ENCODE results near the gene UGT1A4. TPM values are rescaled to one million over a fixed set of nuclear protein-coding genes. Genes with fewer than 3 reads are reported as not detected.
"Not testable (repeated sequence)": the region's sequence is repeated elsewhere in the genome, so short reads cannot be mapped to it uniquely, and the experiment has no call there.

The UGT1A4 gene
- total and polyA plus RNA-seq, 12 donors = not detected

GRCh38 chr2:233712611-233713261 is 5.8 kb upstream of the UGT1A4 start, which contains the start of gene UGT1A5:
UGT1A5 (plus strand) TSS chr2:233712907; CDS start chr2:233712992, 85 bp downstream.
- no peaks in the 10 kb centered on the region for H3K9me3 ChIP-seq
- 80 to 81% methylated on average over 14 of the region's 14 CpGs for WGBS, 2 donors
- intact Hi-C loops (cut with DNase I) = no loop called here
- DNase-seq = no peak
- no peaks in the 10 kb centered on the region for H3K36me3 ChIP-seq
- H3K4me3 ChIP-seq = no peak within 1 kb of the TSS
- no peaks in the 10 kb centered on the region for H3K4me1 ChIP-seq
- no peak for TF ChIP-seq CTCF (IDR thresholded peaks at IDR 0.05)
- no peak for ATAC-seq
- H3K27me3 ChIP-seq = peaks cover 0 to 30% (median 18%) of the 10 kb centered on the region in 7 donors
- no peak within 1 kb of the TSS for H3K27ac ChIP-seq

GRCh38 chr2:233713262-233713615 is 5.3 kb upstream of the UGT1A4 start:
- intact Hi-C loops (cut with DNase I) = no loop called here
- 81 to 86% methylated on average over 7 of the region's 7 CpGs for WGBS, 2 donors
- ATAC-seq (no peak), DNase-seq (no peak)
- H3K27me3 ChIP-seq = peaks cover 0 to 29% (median 20%) of the 10 kb centered on the region in 7 donors
- no peak overlapping the region for H3K27ac ChIP-seq
- H3K9me3 ChIP-seq = no peaks in the 10 kb centered on the region
- H3K4me3 ChIP-seq = no peak overlapping the region
- H3K4me1 ChIP-seq = no peaks in the 10 kb centered on the region
- TF ChIP-seq CTCF (IDR thresholded peaks at IDR 0.05) = no peak
- no peaks in the 10 kb centered on the region for H3K36me3 ChIP-seq

- H3K27me3 ChIP-seq = peaks cover 0 to 29% (median 19%) of the 10 kb centered on the region in 7 donors
- no peaks in the 10 kb centered on the region for H3K36me3 ChIP-seq
- DNase-seq (no peak), ATAC-seq (no peak)
- no peak overlapping the region for H3K4me3 ChIP-seq
- no peak overlapping the region for H3K27ac ChIP-seq
- 68 to 77% methylated on average over 2 of the region's 2 CpGs for WGBS, 2 donors
- intact Hi-C loops (cut with DNase I) = no loop called here
- no peaks in the 10 kb centered on the region for H3K4me1 ChIP-seq
- no peak for TF ChIP-seq CTCF (IDR thresholded peaks at IDR 0.05)
- no peaks in the 10 kb centered on the region for H3K9me3 ChIP-seq
Observed at GRCh38 chr2:233714121-233714520, 4.4 kb upstream of the UGT1A4 start.

- no peak for TF ChIP-seq CTCF (IDR thresholded peaks at IDR 0.05)
- ATAC-seq (no peak), DNase-seq (no peak)
- H3K27ac ChIP-seq = no peak within 1 kb of the TSS
- intact Hi-C loops (cut with DNase I) = no loop called here
- WGBS, 2 donors = 77 to 80% methylated on average over 8 of the region's 8 CpGs
- H3K9me3 ChIP-seq = peaks cover 0 to 5% (median 0%) of the 10 kb centered on the region in 11 donors
- H3K4me3 ChIP-seq = no peak within 1 kb of the TSS
- peaks cover 0 to 4% (median 0%) of the 10 kb centered on the region in 7 donors for H3K27me3 ChIP-seq
- no peaks in the 10 kb centered on the region for H3K4me1 ChIP-seq
- no peaks in the 10 kb centered on the region for H3K36me3 ChIP-seq
Observed at GRCh38 chr2:233728723-233729301, 10.3 kb downstream of the UGT1A4 start, which contains the start of gene UGT1A3. UGT1A3 (plus strand) TSS chr2:233729042; CDS start chr2:233729127, 85 bp downstream.

- DNase-seq; intact Hi-C loops (cut with DNase I); H3K4me1 ChIP-seq; H3K36me3 ChIP-seq; H3K27ac ChIP-seq; ATAC-seq; H3K9me3 ChIP-seq; H3K4me3 ChIP-seq: not testable (repeated sequence)
- peaks cover 0 to 19% (median 4%) of the 10 kb centered on the region in 7 donors for H3K27me3 ChIP-seq
- WGBS, 2 donors = 81 to 83% methylated on average over 14 of the region's 14 CpGs
Observed at GRCh38 chr2:233736868-233737653, 18.5 kb downstream of the UGT1A4 start.
